NCI-H226 (cell line): ENCODE results near the gene TMEM170B.

Source experiments
- DNase-seq: peaks from one replicate; pipeline ENCODE4 v3.0.0-alpha.2; 2015

The TMEM170B gene

GRCh38 chr6:11621119-11621518 is 83.6 kb downstream of the TMEM170B start:
- no peak for DNase-seq

- no peak for DNase-seq
Measured at GRCh38 chr6:11622156-11622555, 84.6 kb downstream of the TMEM170B start.

- no peak for DNase-seq
Measured at GRCh38 chr6:11623272-11623671, 85.7 kb downstream of the TMEM170B start.

GRCh38 chr6:11625302-11625701 is 87.8 kb downstream of the TMEM170B start:
- no peak for DNase-seq

- DNase-seq, result no peak
Measured at GRCh38 chr6:11626356-11626755, 88.8 kb downstream of the TMEM170B start.

DNA sequence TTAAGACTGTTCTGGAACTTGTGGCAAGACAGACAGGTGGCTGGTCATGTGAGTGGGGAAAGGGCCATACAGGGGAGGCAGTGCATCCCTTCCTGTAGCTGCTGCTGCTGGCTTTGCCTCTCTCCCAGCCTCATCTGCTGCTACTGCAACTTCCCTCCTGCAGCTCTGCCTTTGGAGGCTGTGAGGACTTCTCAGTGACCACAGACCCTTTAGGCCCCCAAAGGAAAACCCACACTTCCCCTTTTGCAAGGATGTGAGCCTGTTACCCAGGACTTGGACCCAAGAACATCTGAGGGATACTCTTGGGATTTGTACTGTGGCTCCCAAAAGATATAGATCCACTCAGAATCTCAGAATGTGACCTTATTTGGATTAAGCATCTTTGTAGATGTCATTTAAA is 91.0 kb downstream of the TMEM170B start:
- DNase-seq, result no peak

DNA sequence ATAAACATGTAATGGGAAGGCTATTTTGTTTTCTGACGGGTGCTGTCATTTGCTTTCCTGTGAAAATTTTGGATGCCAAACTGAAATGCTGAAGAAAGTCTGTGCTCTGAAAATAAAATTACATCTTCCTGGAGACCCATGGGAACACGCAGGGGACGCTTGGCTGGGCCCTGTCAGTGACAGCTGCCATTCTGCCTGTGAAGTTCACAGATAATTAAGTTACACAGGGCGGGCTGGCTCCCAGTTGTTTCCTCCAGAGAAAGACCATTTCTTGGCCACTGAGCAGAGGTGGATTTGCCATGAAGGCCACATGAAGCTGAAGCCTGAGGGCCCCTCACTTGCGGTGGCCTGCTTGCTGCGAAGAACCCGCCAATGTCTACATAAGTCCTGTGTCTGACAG is 93.5 kb downstream of the TMEM170B start:
- no peak for DNase-seq

- DNase-seq, result no peak
Measured at GRCh38 chr6:11631539-11631938, 94.0 kb downstream of the TMEM170B start.

- DNase-seq, result peak; percentile 82
Measured at GRCh38 chr6:11632231-11632630, 94.7 kb downstream of the TMEM170B start.

DNA sequence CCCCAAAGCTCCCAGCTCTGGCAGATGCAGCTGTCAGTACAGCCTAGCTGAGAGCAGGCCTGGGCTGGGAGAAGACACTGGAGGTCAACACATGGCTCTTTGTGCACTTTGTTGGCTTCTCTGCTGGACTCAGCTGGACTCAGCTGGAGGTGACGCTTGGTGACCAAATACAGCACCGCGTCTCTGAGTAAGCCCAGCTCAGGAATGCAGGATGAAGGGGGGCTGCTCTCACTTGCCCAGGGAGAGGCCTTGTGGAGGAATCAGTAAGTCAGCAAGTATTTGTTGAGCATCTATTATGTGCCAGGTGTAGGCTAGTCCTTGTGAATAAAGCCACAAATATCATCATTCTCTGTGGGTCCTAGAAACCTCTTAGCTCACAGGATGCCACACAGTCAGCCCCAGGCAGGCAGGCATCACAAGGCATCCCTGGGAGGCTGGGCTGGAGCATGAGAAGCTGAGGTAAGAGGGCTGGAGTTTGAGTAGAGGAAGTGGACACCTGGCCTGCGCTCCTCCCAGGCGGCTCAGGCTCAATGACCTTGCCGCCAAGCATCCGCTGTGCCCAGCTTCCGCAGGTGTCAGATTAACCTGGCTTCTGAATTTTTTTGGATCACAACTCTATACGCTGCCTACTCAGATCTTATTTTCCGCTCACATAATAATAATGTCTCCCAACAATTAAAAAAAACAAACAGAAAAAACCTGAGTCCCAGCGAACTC is 95.4 kb downstream of the TMEM170B start:
- no peak for DNase-seq
